NCI-H460 (cell line): ENCODE data around the gene AP1AR. TPM values are rescaled to one million over a fixed set of nuclear protein-coding genes. Genes with fewer than 3 reads are reported as not detected.

ENCODE experiments used
- DNase-seq: peaks from one replicate; pipeline ENCODE4 v3.0.0-alpha.2; 2016; ENCODE audit warnings: low read depth; ENCODE audit errors: extremely low read depth
- total RNA-seq: library from RNA; depleted of rRNA; stranded (reverse); fragments of >200 nt; shearing (Covaris generic); gene quantifications from 2 replicates; pipeline ENCODE4 v1.2.3, GENCODE V29; 2014

The AP1AR gene
- total RNA-seq, 1 experiment from 2014 or later: 47.9 TPM

- no peak for DNase-seq
Observed at GRCh38 chr4:112219826-112220366, 11.7 kb upstream of the AP1AR start.

DNA sequence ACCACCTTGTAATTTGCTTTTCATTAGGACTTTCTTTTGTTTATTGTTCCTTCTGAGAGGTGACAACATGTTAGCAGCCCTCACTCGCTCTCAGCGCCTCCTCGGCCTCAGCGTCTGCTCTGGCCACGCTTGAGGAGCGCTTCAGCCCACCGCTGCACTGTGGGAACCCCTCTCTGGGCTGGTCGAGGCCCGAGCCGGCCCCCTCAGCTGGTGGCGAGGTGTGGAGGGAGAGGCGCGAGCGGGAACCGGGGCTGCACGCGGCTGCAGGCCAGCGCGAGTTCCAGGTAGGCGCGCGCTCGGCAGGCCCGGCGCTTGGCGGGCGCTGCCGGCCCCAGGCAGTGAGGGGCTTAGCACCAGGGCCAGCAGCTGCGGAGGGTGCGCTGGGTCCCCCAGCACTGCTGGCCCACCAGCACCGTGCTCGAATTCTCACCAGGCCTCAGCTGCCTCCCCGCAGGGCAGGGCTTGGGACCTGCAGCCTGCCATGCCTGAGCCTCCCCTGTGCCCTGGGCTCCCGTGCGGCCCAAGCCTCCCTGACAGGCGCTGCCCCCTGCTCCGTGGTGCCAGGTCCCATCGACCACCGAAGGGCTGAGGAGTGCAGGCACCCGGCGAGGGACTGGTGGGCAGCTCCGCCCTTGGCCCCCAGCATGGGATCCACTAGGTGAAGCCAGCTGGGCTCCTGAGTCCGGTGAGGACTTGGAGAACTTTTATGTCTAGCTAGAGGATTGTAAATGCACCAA is 9.2 kb upstream of the AP1AR start:
- DNase-seq: no peak

- no peak for DNase-seq
Observed at GRCh38 chr4:112225157-112225556, 6.4 kb upstream of the AP1AR start.

- DNase-seq: peak; percentile 94
Observed at GRCh38 chr4:112230879-112231778, 458 bp upstream of the AP1AR start.

GRCh38 chr4:112234952-112235609 is 3.5 kb downstream of the AP1AR start:
- peak; percentile 73 for DNase-seq

DNA sequence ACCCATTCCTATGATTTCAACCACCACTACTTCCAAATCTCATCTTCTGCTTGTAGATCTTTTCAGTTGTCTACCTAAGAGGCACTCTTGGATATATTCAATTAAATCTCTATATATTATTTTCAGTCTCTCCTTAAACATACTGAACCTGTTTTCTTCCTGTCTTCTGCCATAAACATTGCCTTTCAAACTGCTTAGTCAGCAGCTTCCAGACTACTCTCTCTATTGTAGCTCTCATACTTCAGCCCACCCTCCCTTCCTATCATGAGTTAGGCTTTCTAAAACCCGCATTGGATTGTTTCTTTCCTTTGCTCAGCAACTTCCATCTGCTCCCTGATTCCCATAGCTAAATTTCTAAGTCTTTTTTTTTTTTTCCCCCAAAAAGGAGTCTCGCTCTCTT is 4.5 kb downstream of the AP1AR start:
- DNase-seq: no peak

GRCh38 chr4:112238833-112239232 is 7.2 kb downstream of the AP1AR start:
- DNase-seq: no peak

DNA sequence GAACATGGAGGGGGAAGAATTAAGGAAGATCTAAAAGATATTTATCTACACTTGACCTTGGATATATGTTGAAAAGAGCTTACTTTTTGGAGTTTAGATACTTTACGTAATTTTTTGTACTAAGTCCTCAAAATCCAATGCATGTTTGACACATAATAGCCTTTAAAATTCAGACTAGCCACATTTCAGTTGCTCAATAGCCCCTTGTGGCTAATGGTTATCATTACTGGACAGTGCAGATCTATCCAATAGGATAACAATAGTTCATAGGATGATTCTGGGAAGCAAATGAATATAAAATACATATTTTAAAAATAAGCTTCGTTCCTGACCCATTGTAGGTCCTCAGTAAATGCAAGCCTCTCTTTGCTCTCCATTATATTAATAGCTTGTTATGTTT is 13.8 kb downstream of the AP1AR start:
- DNase-seq: no peak

GRCh38 chr4:112247021-112247420 is 15.4 kb downstream of the AP1AR start:
- DNase-seq: no peak

GRCh38 chr4:112251019-112251643 is 19.5 kb downstream of the AP1AR start:
- DNase-seq: no peak

GRCh38 chr4:112252234-112252633 is 20.6 kb downstream of the AP1AR start:
- no peak for DNase-seq

DNA sequence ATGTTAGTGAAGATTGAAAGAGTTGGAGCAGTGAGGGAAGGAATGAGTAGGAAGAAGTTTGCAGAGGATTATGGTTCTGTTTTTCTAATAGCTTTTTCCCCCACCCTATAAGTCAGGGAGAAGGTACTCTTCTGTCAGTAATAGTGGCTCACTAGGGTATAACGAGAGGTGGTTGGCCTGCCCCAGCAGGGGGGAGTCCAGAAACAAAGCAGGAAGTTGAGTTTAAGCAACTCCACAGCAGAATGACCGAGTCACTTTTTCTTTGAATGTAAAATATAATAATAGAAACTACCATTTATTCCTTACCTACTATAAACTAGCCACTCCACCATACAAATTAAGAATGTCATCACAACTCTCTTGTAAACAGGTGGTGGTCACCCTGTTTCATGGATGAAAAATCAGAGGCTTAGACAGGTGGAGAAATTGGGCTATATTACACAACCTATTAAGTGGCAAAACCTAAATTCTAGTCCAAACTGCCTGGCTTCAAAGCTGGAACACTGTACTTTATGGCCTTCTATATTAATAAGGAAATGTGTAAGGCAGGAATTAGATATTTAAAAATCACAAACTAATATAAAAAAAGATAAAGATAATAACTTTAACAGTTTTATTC is 21.9 kb downstream of the AP1AR start:
- no peak for DNase-seq

- DNase-seq: no peak
Observed at GRCh38 chr4:112257098-112257497, 25.5 kb downstream of the AP1AR start.

- DNase-seq: no peak
Observed at GRCh38 chr4:112266823-112267222, 35.2 kb downstream of the AP1AR start.

GRCh38 chr4:112270051-112270450 is 38.5 kb downstream of the AP1AR start:
- DNase-seq: no peak

DNA sequence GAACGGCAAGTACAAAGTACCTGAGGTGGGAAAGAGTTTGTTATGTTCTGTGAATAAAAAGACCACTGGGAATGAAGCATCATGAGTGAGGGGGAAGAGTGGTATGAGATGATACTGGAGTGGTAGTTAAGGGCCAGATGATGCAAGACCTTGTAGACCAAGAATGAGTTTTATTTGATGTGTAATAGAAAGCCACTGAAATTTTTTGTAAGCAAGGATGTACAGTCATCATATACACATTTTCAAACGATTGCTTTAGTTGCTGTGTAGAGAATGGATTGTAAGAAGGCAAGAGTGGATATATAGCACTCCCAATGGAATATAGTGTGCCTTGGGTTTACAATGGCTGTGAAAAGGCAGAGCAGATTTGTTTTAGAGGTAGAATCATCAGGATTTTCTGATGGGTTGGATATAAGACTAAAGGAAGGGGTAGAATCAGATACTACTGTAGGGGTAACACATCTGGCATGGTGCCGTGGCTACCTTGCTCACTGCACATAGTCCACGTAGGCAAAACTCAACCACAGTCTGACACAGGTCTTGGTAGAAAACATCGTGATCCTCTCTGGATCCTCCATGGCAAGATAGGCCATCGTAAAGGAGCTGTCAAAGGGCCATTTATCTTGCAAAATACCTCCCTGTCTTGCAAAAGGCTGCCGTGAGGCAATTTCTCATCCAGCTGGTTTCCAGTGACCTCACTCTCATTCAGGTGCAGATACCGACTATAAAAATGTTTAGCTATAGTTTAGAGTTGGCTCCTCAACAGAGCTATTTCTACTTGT is 39.2 kb downstream of the AP1AR start:
- no peak for DNase-seq

DNA sequence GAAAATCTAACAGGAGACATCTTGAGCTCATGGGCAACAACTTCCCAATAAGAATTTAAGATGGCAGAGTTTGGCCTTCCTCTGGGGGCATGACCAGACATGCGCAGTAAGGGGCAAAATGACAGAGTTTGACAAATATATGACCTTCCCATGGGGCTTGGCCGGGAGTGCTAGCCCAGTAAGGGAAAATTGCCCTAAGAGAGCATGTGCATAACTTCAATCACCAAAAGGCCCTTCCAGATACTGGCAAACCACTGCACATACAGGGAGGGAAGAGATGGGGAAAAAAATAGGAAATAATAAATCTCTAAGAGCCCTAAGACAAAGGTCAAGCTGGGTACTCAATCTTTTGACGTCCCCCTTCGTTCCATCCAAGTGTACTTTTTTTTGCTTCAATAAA is 40.7 kb downstream of the AP1AR start:
- no peak for DNase-seq

DNA sequence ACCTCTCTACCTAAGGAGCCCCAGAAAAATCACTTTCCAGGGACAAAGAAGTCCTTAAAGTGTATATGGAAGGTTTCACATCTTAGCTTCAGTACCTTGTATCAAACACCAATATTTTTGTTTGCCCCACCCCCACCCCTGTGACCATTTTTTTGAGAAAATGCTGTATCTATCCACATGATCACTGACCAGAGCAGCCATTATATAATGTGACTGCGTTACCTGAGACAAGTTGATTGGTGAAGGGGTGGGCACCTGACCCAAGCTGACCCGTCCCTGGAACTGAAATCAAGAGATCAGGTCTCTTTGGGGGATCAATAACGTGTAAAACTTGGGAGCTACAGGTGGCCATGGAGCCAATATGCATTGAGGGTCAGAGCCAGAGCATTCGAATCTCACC is 43.4 kb downstream of the AP1AR start:
- no peak for DNase-seq

DNA sequence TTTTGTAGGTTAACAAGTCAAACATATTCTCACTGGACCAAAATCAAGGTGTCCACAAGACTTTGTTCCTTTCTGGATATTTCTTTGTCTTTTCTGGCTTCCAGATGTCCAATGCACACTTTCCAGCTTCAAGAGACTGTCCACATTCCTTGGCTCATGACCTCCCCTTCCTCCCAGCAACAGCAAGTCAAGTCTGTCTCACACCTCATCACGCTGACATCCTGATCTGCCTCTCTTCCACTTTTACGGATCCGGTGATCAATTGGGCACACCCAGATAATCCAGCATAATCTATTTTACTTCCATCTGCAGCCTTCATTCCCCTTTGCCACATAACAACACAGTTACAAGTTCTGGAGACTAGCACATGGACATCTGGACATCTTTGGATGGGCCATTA is 44.5 kb downstream of the AP1AR start:
- DNase-seq: no peak
